CD4-positive, alpha-beta T cell treated with Interferon gamma for 1 hour (primary cell): ENCODE results near the gene TNK2.
"Not testable (repeated sequence)": the region's sequence is repeated elsewhere in the genome, so short reads cannot be mapped to it uniquely, and the experiment has no call there.

Experiments used
- DNase-seq: peaks from one replicate; pipeline ENCODE4 v3.0.0-alpha.2; 2020

Gene TNK2

GRCh38 chr3:195844671-195845218 is 63.6 kb downstream of the TNK2 start:
- no peak for DNase-seq

- DNase-seq: no peak
Measured at GRCh38 chr3:195839260-195840010, 68.9 kb downstream of the TNK2 start.

GRCh38 chr3:195838714-195839113 is 69.6 kb downstream of the TNK2 start:
- no peak for DNase-seq

GRCh38 chr3:195836476-195837135 is 71.7 kb downstream of the TNK2 start:
- no peak for DNase-seq

- no peak for DNase-seq
Measured at GRCh38 chr3:195835791-195836190, 72.6 kb downstream of the TNK2 start.

- DNase-seq: no peak
Measured at GRCh38 chr3:195834675-195835583, 73.4 kb downstream of the TNK2 start.

- DNase-seq: no peak
Measured at GRCh38 chr3:195829897-195830254, 78.5 kb downstream of the TNK2 start.

- DNase-seq: no peak
Measured at GRCh38 chr3:195828762-195829161, 79.6 kb downstream of the TNK2 start.

GRCh38 chr3:195825857-195826804 is 82.2 kb downstream of the TNK2 start:
- no peak for DNase-seq

GRCh38 chr3:195825191-195825588 is 83.2 kb downstream of the TNK2 start:
- no peak for DNase-seq

- not testable (repeated sequence) for DNase-seq
Measured at GRCh38 chr3:195824425-195825190, 83.7 kb downstream of the TNK2 start.

- no peak for DNase-seq
Measured at GRCh38 chr3:195823999-195824398, 84.4 kb downstream of the TNK2 start.

GRCh38 chr3:195823280-195823679 is 85.1 kb downstream of the TNK2 start:
- no peak for DNase-seq

- no peak for DNase-seq
Measured at GRCh38 chr3:195822131-195822696, 86.1 kb downstream of the TNK2 start.

- DNase-seq: no peak
Measured at GRCh38 chr3:195821403-195822130, 86.8 kb downstream of the TNK2 start.

- no peak for DNase-seq
Measured at GRCh38 chr3:195820901-195821300, 87.5 kb downstream of the TNK2 start.

- DNase-seq: no peak
Measured at GRCh38 chr3:195820186-195820585, 88.2 kb downstream of the TNK2 start.

GRCh38 chr3:195818301-195818700 is 90.0 kb downstream of the TNK2 start:
- no peak for DNase-seq

- DNase-seq: no peak
Measured at GRCh38 chr3:195817578-195818135, 90.7 kb downstream of the TNK2 start.
